Stimulated activated CD4-positive, alpha-beta T cell treated with anti-CD3 and anti-CD28 coated beads, TNF-alpha, amount 100 ng/mL, for 48 hours (primary cell): ENCODE results near the gene VWA8.

Source experiments
- DNase-seq, 3 donors: peaks; one replicate each; pipeline ENCODE4 v3.0.0-alpha.2; 2020; ENCODE audit warnings: low read depth in 3 of 3

Gene VWA8

GRCh38 chr13:41614671-41615527, 346.0 kb downstream of the VWA8 start:
- no peak for DNase-seq

GRCh38 chr13:41613984-41614661, 346.8 kb downstream of the VWA8 start:
- no peak for DNase-seq

- DNase-seq = no peak
Observed at GRCh38 chr13:41613471-41613870, 347.4 kb downstream of the VWA8 start.

GRCh38 chr13:41611385-41611784, 349.5 kb downstream of the VWA8 start:
- no peak for DNase-seq

GRCh38 chr13:41610404-41610803, 350.5 kb downstream of the VWA8 start:
- DNase-seq = no peak

GRCh38 chr13:41609828-41610227, 351.1 kb downstream of the VWA8 start:
- DNase-seq = no peak

GRCh38 chr13:41608839-41609177, 352.1 kb downstream of the VWA8 start:
- no peak for DNase-seq

- no peak for DNase-seq
Observed at GRCh38 chr13:41608111-41608838, 352.6 kb downstream of the VWA8 start.

GRCh38 chr13:41606646-41607045, 354.3 kb downstream of the VWA8 start:
- DNase-seq = no peak

GRCh38 chr13:41605319-41606285, 355.3 kb downstream of the VWA8 start:
- no peak for DNase-seq

- no peak for DNase-seq
Observed at GRCh38 chr13:41603917-41604316, 357.0 kb downstream of the VWA8 start.

- DNase-seq = no peak
Observed at GRCh38 chr13:41601718-41602445, 359.0 kb downstream of the VWA8 start.

GRCh38 chr13:41599619-41600018, 361.3 kb downstream of the VWA8 start:
- no peak for DNase-seq

- no peak for DNase-seq
Observed at GRCh38 chr13:41597348-41598041, 363.4 kb downstream of the VWA8 start.

- no peak for DNase-seq
Observed at GRCh38 chr13:41596190-41596589, 364.7 kb downstream of the VWA8 start.

- no peak for DNase-seq
Observed at GRCh38 chr13:41595298-41595697, 365.6 kb downstream of the VWA8 start.

- DNase-seq = no peak
Observed at GRCh38 chr13:41590643-41591042, 370.3 kb downstream of the VWA8 start.

GRCh38 chr13:41590122-41590521, 370.8 kb downstream of the VWA8 start:
- no peak for DNase-seq

- DNase-seq = no peak
Observed at GRCh38 chr13:41589434-41589833, 371.5 kb downstream of the VWA8 start.

- peak in 2 of 3 donors; percentile 12 to 26 for DNase-seq
Observed at GRCh38 chr13:41588899-41589298, 372.0 kb downstream of the VWA8 start.
